Caki2 (cell line): ENCODE measurements around the gene DAPK3. TPM values are rescaled to one million over a fixed set of nuclear protein-coding genes. Genes with fewer than 3 reads are reported as not detected.
"Not testable (repeated sequence)": the region's sequence is repeated elsewhere in the genome, so short reads cannot be mapped to it uniquely, and the experiment has no call there.

ENCODE experiments used
- DNase-seq: peaks from one replicate; pipeline ENCODE4 v3.0.0-alpha.2; 2015; ENCODE audit warnings: low read depth
- in situ Hi-C: cut with HindIII; loops from 2 replicates; pipeline ENCODE4 v1.10.0; 2016; ENCODE audit warnings: low sequenced_read_pairs, low pct_unique_long_range_greater_than_20kb, mixed read lengths
- total RNA-seq: library from RNA; depleted of rRNA; stranded (reverse); fragments of >200 nt; shearing (Covaris generic); gene quantifications from 2 replicates; pipeline ENCODE4 v1.2.3, GENCODE V29; 2014; ENCODE audit warnings: low replicate concordance

Gene DAPK3
- total RNA-seq, 1 experiment from 2014 or later: 105 TPM

GRCh38 chr19:3968556-3969434 is 2.1 kb downstream of the DAPK3 start:
- in situ Hi-C loops: no loop called here
- peak; percentile 91 for DNase-seq

- in situ Hi-C loops, DNase-seq: not testable (repeated sequence)
Measured at GRCh38 chr19:3967983-3968382, 2.9 kb downstream of the DAPK3 start.

- no peak for DNase-seq
- in situ Hi-C loops: no loop called here
Measured at GRCh38 chr19:3966051-3967017, 4.6 kb downstream of the DAPK3 start.

GRCh38 chr19:3964256-3965194 is 6.4 kb downstream of the DAPK3 start:
- DNase-seq: no peak
- in situ Hi-C loops: no loop called here

GRCh38 chr19:3963458-3964255 is 7.2 kb downstream of the DAPK3 start:
- DNase-seq: no peak
- in situ Hi-C loops: no loop called here

GRCh38 chr19:3961007-3961406 is 9.9 kb downstream of the DAPK3 start:
- DNase-seq: no peak
- in situ Hi-C loops: no loop called here

- DNase-seq: no peak
- in situ Hi-C loops: no loop called here
Measured at GRCh38 chr19:3959766-3960131, 11.2 kb downstream of the DAPK3 start.

GRCh38 chr19:3958836-3959765 is 11.8 kb downstream of the DAPK3 start:
- DNase-seq: no peak

GRCh38 chr19:3955688-3956087 is 15.2 kb downstream of the DAPK3 start:
- no peak for DNase-seq
- in situ Hi-C loops: no loop called here

More at GRCh38 chr19:3958836-3959765, 11.8 kb downstream of the DAPK3 start:
- in situ Hi-C loops: no loop called here

GRCh38 chr19:3955276-3955675 is 15.6 kb downstream of the DAPK3 start:
- in situ Hi-C loops, DNase-seq: not testable (repeated sequence)

GRCh38 chr19:3954107-3954506 is 16.8 kb downstream of the DAPK3 start:
- in situ Hi-C loops: no loop called here
- no peak for DNase-seq

- DNase-seq, in situ Hi-C loops: not testable (repeated sequence)
Measured at GRCh38 chr19:3952755-3953276, 18.1 kb downstream of the DAPK3 start.

GRCh38 chr19:3950871-3951861 is 19.7 kb downstream of the DAPK3 start:
- in situ Hi-C loops: no loop called here
- no peak for DNase-seq

GRCh38 chr19:3949997-3950859 is 20.7 kb downstream of the DAPK3 start:
- in situ Hi-C loops: no loop called here
- no peak for DNase-seq
